ENCODE results near the gene POLR3B. TPM values are rescaled to one million over a fixed set of nuclear protein-coding genes. Genes with fewer than 3 reads are reported as not detected.
"Not testable (repeated sequence)": the region's sequence is repeated elsewhere in the genome, so short reads cannot be mapped to it uniquely, and the experiment has no call there.

POLR3B gene
- total RNA-seq, 1 donor from 2014 or later = 9.3 TPM

GRCh38 chr12:106455111-106455510, 97.6 kb downstream of the POLR3B start:
- DNase-seq (ENCODE audit: extremely low read depth, low read depth, low spot score) = no peak

- DNase-seq (ENCODE audit: extremely low read depth, low read depth, low spot score) = no peak
Measured at GRCh38 chr12:106459124-106459523, 101.6 kb downstream of the POLR3B start.

GRCh38 chr12:106459534-106459933, 102.0 kb downstream of the POLR3B start:
- no peak for DNase-seq (ENCODE audit: extremely low read depth, low read depth, low spot score)

GRCh38 chr12:106461730-106462129, 104.2 kb downstream of the POLR3B start:
- no peak for DNase-seq (ENCODE audit: extremely low read depth, low read depth, low spot score)

GRCh38 chr12:106465605-106466004, 108.1 kb downstream of the POLR3B start:
- DNase-seq (ENCODE audit: extremely low read depth, low read depth, low spot score) = not testable (repeated sequence)

GRCh38 chr12:106475662-106476061, 118.1 kb downstream of the POLR3B start:
- DNase-seq (ENCODE audit: extremely low read depth, low read depth, low spot score) = not testable (repeated sequence)

- not testable (repeated sequence) for DNase-seq (ENCODE audit: extremely low read depth, low read depth, low spot score)
Measured at GRCh38 chr12:106477627-106478026, 120.1 kb downstream of the POLR3B start.

GRCh38 chr12:106480251-106480650, 122.7 kb downstream of the POLR3B start:
- DNase-seq (ENCODE audit: extremely low read depth, low read depth, low spot score) = no peak

- DNase-seq (ENCODE audit: extremely low read depth, low read depth, low spot score) = no peak
Measured at GRCh38 chr12:106481246-106481645, 123.7 kb downstream of the POLR3B start.

- no peak for DNase-seq (ENCODE audit: extremely low read depth, low read depth, low spot score)
Measured at GRCh38 chr12:106487664-106488063, 130.1 kb downstream of the POLR3B start.

GRCh38 chr12:106488884-106489283, 131.3 kb downstream of the POLR3B start:
- DNase-seq (ENCODE audit: extremely low read depth, low read depth, low spot score) = no peak

GRCh38 chr12:106490264-106490663, 132.7 kb downstream of the POLR3B start:
- DNase-seq (ENCODE audit: extremely low read depth, low read depth, low spot score) = no peak

- DNase-seq (ENCODE audit: extremely low read depth, low read depth, low spot score) = no peak
Measured at GRCh38 chr12:106492857-106493256, 135.3 kb downstream of the POLR3B start.

- DNase-seq (ENCODE audit: extremely low read depth, low read depth, low spot score) = no peak
Measured at GRCh38 chr12:106493531-106493930, 136.0 kb downstream of the POLR3B start.

GRCh38 chr12:106495354-106495965, 137.9 kb downstream of the POLR3B start:
- no peak for DNase-seq (ENCODE audit: extremely low read depth, low read depth, low spot score)

GRCh38 chr12:106498056-106498455, 140.5 kb downstream of the POLR3B start:
- DNase-seq (ENCODE audit: extremely low read depth, low read depth, low spot score) = peak; percentile 5

GRCh38 chr12:106499628-106500027, 142.1 kb downstream of the POLR3B start:
- no peak for DNase-seq (ENCODE audit: extremely low read depth, low read depth, low spot score)

GRCh38 chr12:106506691-106507090, 149.1 kb downstream of the POLR3B start:
- DNase-seq (ENCODE audit: extremely low read depth, low read depth, low spot score) = no peak

- DNase-seq (ENCODE audit: extremely low read depth, low read depth, low spot score) = no peak
Measured at GRCh38 chr12:106508966-106509365, 151.4 kb downstream of the POLR3B start.

GRCh38 chr12:106511365-106511764, 153.8 kb downstream of the POLR3B start:
- DNase-seq (ENCODE audit: extremely low read depth, low read depth, low spot score) = no peak

GRCh38 chr12:106517314-106517713, 159.8 kb downstream of the POLR3B start:
- no peak for DNase-seq (ENCODE audit: extremely low read depth, low read depth, low spot score)

- no peak for DNase-seq (ENCODE audit: extremely low read depth, low read depth, low spot score)
Measured at GRCh38 chr12:106519607-106520021, 162.1 kb downstream of the POLR3B start.

GRCh38 chr12:106521901-106522300, 164.4 kb downstream of the POLR3B start:
- DNase-seq (ENCODE audit: extremely low read depth, low read depth, low spot score) = no peak

Measured in glomerular endothelial cell (primary cell).